GM19438 (cell line): Measurements from ENCODE around the gene DNAJB5.
"Not testable (repeated sequence)": the region's sequence is repeated elsewhere in the genome, so short reads cannot be mapped to it uniquely, and the experiment has no call there.

Experiments used
- ATAC-seq: cut with Tn5 transposase; IDR thresholded peaks from one replicate; pipeline ENCODE4 v1.9.1; 2021; ENCODE audit warnings: low read depth; ENCODE audit not compliant: unreplicated experiment

DNAJB5 gene

DNA sequence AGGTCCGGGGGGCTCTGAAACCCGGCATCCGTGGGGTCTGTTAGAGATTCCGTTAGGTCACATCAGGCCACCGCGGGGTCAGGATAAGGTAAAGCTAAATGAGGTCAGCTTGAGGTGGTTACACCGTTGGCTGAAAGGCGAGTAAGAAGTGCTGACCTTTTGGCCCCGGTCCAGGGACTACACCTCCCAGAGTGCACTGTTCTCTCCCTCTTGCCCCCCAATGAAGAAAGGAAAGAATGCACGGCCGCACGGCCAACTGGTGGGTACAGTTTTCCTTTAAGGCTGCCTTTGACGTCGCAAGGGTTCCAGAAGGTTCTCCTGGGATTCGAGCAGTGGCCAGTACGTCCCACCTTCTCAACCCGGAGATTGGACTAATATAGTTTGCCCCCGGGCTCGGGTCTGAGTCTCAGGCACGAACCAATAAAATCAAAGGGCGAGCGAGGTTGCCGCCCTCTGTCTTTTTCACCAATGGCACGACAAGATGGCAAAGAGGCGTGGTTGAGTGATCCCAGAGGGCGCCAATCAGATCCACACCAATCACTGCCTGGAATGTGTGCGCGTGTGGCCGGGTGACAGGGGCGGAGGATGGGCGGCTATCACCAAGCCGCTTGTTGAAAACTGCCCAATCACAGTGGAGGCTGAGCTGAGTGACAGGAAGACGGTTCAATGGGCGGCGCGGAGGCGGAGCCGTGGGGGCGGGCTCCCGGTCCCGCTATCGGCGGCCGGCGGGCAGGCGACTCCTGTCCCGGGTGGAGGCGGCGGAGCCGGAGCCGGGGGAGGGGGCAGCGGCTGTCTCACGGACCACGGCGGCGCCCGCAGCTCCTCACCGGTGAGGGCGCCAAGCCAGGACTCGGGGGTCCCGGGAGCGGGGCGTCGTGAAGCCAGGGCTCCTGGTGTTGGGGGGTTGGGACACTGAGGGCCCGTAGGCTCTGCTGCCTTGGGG, at the start of gene DNAJB5:
TSS of gene DNAJB5 (plus strand) at position 743 of the 943 bp plus-strand sequence. CDS start 886 bp downstream, outside the sequence.
- peak; percentile 88 for ATAC-seq

DNA sequence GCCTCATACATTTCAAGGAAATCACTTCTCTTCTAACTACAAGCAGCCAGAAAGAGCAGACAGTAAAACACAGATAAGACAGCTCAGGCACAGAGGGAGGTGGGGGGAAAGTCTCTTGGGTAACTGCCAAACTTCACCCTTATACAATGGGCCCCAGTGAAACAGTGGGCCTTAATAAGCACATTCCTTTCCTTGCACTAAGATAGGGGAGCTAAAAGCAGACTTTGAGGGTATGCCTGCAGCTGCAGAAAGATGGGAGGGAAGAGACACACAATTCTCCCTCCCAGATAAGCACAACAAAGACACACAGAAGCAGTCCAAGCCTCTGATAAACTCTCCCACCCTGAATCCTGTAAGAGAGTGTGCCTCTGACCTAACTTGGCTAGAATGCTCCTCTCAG, 49.6 kb upstream of the DNAJB5 start:
- not testable (repeated sequence) for ATAC-seq

DNA sequence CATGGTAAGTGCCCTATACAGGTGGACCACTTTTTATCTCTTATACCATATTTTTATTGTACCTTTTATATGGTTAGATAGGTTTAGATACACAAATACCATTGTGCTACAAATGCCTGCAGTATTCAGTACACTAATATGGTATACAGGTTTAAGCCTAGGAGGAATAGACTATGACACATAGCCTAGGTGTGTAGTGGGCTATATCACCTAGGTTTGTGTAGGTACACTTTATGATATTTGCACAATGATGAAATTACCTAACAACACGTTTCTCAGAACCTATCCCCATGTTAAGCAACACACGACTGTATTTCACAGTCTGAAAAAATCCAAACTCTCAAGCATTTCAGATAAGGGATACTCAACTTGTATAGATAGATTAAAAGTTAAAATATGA, 41.1 kb upstream of the DNAJB5 start:
- no peak for ATAC-seq

DNA sequence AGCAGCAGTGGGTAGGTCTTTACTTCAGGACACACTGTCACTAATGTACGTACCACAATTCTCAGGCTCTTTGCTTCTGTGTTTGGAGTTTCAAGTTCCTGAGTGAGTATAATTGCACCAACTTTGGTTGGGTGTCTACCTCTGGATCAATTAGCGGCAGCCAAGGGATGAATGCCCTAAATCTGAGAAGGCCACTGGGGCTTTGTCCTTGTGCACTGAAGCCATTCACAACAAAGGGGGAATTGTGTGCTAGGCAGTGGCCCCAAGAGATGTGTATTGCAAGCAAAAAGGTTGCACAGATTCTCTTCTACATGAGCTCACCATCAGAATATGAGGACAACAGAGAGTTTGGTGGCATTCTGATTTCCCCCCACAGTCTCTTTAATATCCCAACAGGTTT, 35.3 kb upstream of the DNAJB5 start:
- ATAC-seq = no peak

DNA sequence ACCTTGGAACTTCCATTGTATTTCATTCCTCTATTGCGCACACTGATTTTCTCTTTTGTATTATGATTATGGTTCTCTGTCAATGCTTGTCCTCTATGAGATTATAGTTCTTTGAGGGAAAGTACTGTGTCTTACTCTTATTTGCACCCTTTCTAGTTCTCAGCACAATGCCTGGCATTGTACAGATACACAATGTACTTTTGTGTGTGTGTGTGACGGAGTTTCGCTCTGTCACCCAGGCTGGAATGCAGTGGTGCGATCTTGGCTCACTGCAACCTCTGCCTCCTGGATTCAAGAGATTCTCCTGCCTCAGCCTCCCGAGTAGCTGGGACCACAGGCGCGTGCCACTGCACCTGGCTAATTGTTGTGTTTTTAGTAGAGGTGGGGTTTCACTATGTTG, 33.5 kb upstream of the DNAJB5 start:
- ATAC-seq = not testable (repeated sequence)

DNA sequence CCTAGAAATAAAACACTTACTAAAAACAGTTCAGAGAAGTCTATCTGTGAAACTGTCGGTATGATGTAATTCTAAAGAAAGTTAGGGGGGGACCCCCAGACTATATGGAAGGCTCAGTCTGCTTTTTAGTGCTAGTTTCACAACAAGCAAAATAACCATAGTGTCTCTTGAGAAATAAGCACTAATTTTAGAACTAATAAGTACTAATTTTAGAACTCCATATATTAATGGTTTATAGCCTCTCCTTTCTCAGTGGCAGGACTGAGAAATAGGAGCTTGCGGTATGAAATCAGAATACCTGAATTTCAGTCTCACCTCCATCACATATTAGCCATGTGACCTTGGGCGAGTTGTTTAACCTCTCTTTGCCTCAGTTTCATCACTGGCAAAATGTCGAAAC, 32.9 kb upstream of the DNAJB5 start:
- ATAC-seq = no peak

DNA sequence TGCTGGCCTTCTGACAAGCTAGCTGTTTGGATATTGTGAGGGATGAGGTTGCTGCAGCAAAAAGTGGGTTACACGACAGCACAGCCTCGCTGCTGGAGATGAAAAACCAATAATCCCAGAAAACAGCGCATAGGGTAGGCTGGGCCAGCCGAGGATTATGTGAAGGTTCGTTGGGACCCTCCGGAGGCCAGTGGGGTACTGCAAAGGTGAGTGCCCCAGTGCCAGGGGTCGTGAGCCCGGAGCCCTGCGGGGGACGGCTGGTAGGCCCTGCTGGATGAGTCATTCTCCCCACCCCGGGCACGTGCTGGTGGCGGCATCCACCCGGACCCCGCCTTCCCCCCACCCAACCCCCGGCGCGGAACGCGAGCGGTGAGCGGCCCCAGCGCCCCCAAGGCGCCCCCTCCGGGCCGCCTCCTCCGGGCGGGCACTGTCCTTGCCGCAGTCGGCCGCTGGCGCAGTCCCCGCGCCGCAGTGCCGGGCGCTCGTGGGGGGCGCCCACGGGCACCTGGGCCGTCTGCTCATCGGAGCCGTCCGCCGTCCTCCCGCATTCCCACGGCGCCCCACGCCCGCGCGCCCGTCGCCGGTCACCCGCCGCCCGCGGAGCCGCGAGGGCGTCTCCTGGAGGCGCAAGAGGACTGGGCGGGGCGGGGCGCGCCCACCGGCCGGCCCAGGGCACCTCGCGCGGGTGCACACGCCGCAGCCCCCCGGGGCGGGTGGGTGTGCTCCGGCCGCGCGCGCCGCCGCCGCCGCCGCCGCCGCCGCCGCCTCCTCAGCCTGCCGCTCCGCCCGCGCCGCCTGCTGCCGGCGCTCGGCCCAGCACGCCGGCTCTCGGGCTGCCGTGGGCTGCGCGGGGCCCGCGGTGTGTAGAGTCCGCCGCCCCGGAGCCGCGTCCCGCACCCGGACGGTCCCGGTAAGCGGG, 31.8 kb upstream of the DNAJB5 start, which contains the start of gene PHF24:
TSS of gene PHF24 (plus strand) at position 794 of the 919 bp plus-strand sequence. CDS start 13,014 bp downstream, outside the sequence.
- no peak for ATAC-seq

DNA sequence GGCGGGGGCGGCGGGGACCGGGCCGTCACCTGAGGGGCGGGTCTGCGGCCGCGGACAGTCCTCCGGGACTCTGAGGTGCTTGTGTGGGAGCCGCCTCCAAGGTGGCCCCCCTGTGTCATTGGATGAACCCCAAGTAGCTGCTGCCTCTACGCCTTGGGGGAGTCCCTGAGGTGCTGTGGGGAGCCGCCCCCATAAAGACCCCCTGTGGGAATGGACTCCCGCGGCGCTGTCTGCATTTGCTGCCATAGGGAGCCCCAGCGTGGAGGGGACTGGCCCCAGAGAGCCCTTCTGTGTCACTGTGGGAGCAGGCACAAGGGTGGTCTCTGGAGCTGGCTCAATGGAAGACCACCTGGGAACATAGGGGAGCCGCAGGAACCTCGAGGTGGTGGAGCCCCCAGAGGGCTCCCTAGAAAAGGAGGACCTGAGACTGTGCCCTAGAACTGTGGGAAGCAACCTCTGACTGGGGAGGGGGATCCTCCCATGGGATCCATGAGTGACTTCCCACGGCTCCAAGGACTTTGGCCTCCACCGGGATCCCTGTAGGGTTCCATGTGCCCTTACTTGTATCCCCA, 31.0 kb upstream of the DNAJB5 start:
- no peak for ATAC-seq

DNA sequence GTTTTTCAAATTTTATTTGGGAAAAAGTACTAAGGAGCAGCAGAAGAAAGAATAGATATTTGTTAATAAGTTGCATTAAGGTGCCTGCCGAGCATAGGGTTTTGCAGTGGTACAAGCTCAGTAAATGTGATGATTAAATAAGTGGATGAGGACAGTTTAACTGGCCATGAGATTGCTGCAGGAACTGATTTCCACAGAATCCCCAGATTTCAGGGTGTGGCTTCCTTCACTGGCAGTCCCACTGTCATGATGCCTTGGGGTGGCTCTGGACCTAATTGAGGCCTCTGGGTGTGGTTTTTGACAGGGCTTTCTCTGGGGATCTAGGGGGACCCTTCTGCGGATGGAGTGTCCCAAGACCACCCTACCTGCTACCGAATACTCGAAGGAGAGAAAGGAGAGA, 30.1 kb upstream of the DNAJB5 start:
- ATAC-seq = no peak

DNA sequence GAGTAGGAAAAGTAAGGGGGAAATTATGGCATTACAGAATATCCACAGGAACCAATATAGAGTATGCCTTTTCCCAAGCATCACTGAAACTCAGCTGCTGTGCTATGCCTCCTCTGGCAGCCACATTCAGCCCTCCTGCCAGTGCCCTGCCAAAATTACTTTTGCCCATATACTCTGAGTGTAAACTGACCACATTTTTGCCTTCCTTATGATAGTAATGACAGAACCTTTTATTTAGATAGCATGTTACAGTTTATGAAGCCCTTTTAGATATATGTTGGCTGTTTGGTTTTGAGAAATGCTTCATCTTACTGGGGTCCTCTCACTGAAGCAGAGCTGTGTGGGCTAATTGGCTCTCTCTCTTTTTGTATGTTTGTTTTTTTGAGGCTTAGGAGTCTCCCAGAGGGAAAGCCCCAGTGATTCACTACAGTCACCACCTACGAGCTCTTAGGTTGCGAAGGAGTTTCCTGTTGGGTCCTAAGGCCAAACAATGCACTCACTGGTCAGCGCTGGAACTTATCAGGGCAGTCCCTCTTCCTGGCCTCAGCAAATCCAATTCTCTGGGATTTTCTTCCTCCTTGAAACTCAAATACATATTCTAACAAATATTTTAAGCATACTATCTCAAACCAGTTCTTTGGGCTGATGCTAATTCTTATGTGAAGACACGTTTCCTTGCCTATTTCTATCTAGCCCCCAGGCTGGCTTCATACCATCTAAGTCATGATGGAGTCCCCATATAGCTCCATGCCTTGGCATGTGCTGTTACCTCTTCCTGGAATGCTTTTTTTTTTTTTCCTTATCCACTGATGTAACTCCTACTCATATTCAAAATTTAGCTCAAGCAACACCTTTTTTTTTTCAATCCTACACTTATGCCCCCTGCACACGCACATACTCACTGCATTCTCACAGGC, 27.7 kb upstream of the DNAJB5 start:
- ATAC-seq = no peak

DNA sequence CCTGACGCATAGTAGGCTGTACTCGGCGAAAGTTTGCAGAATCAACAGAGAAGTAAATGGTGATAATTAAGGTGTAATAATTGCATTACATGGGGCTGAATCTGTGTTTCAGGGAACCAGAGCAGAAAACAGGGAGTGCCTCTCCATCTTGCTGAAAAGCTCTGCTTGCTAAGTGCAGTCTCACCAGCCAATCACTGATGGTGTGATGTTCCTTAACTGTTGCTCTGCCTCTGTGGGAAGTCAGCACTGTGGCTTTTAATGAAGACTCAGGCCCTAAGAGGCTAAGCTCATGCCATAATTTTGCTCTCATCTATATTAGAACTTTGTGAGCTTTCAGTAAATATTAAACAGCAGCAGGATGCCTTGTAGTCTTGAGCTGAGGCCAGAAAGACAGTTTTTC, 27.0 kb upstream of the DNAJB5 start:
- ATAC-seq = no peak

DNA sequence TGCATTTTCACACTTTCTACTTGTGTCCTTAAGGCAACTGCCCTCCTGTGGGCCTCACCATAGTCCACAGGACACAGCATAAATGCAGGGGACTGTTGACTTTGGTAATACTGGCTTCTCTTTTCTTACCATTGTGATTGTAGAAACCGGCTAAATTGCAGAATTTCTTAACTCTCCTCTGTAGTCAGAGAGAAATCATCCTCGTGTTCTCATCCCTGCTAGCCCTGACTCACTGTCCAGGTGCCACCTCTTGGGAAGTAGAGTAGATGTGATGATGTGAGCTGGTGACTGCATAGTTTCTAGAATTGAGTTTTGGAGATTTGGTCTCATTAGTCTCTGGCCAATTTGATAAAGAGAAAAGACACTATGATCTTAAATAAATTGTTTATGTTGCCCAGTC, 26.0 kb upstream of the DNAJB5 start:
- ATAC-seq = no peak

DNA sequence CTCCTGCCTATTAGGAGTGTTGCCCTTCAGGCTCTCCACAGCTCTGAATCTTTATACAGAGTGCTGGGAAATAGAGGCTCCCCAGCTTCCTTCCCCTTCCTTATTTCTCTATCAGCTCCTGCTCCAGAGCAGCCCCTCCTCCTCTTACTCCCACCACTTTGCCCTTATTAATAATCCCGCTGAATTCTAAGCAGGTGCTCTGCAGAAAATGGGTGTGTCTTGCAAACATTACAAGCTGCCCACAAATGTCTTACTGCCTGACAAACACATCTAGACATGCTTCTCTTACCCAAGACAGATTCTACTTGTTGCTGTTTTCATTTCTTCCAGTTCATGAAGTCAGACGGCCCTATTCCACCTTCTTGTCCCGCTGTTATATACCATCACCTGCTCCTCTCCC, 25.1 kb upstream of the DNAJB5 start:
- ATAC-seq = no peak

DNA sequence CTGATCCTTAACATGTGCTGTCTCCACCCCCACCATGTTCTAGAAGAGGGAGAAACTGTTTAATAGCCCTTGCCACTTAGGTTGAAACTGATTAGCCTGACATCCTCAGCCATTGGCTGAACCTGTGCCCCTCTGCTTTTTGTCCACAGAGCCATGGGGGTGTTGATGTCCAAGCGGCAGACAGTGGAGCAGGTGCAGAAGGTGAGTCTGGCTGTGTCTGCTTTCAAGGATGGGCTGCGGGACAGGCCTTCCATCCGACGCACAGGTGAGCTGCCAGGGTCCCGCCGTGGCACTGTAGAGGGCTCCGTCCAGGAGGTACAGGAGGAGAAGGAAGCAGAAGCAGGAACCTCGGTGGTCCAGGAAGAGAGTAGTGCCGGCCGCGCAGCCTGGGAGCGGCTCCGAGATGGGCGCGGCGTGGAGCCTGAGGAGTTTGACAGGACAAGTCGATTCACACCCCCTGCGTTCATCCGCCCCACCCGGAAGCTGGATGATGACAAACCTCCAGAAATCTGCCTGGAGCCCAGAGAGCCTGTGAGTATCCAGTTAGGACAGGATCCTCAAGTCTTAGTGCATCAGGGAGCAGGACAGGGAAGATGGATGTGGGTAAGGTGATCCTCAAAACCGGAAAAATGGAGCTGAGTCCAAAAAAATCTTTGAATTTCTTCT, 18.3 kb upstream of the DNAJB5 start:
- ATAC-seq = no peak

DNA sequence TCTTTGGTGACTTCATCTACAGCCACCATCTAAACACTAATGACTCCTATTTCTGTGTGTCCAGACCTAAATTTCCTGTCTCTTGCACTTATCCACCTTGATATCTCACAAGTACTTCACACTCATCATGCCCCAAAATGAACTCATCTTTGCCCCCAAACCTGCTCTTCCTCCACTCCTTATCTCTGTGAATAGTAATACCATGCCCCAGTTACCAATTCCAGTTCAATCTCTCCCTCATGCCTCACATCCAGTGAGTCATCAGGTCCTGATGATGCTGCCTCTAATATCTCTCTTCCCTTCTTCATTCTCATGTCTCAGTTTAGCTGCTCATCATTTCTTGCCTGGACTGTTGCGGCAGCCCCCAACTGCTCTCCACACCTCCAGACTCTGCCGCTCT, 14.9 kb upstream of the DNAJB5 start:
- ATAC-seq = no peak

DNA sequence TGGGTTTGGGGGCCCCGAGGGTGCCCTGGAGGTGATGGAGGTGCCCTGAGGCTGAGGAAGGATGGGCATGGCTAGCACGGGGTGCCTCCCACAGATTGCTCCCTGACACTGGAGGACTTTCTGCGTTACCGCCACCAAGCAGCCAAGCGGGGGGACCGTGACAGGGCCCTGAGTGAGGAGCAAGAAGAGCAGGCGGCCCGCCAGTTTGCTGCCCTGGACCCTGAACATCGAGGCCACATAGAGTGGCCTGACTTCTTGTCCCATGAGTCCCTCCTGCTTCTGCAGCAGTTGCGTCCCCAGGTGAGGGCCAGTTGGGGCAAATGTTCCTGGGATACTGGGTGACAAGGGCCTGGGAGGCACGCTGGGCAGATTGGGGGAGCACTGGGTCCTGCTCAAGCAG, 13.1 kb upstream of the DNAJB5 start:
- no peak for ATAC-seq

DNA sequence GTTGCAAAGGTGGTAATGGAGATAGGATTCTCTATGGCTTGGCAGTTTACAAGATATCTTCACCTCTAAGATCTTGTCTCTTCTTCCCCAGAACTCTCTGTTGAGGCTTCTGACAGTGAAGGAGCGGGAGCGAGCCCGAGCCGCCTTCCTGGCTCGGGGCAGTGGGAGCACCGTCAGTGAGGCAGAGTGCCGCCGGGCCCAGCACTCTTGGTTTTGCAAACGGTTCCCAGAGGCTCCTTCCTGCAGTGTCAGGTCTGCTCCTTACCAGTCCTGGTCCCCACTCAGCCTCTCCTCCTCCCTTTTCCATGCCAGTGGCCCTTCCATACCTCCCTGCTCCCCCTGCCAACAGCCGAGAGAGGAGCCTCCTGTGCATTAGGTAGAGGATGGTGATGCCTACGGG, 12.6 kb upstream of the DNAJB5 start:
- ATAC-seq = no peak

DNA sequence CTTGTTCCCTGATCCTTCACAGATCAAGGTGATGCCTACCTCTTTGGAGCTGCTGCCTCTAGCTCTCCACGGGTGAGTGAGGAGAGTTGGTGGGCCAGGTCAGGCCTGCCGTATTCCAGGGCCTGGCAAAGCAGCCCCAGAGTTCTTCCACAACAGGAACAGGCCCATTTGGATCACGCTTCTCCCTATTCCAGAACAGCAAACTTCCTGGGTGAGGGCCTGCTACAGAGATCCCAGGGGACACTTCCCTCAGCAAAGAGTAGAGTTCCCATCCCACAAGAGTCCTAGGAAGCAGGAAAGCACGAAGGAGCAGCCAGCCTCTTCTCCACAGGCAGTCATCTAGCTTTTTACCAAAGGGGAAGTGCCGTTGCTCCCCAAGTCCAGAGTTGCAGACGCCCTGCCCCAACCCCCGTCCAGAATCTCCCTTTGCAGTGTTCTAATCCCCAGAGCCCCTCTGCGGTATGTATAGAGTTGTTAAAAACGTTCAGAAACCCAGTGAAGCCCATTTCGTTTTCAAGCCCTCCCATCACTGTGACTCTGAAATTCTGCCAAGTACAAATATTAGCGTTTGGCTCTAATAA, 9.3 kb upstream of the DNAJB5 start:
- no peak for ATAC-seq

DNA sequence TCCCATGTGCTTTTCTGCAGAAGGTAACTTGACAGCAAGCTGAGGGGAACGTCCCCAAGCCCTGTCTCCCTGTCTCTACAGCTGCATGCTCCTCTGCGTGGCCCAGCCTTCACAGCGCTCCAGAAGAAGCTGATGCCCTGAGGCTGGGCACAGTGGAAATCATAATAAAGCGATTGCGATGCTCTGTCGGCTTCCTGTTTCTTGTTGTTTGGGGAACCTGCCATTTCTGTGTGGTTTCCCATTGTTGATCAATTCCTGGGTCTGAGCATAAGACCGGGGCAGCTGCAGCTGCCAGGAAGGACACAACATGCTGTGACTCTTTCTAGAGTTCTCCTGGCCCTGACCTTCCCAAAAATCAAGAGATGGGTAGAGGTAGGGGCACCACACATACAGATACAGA, 7.2 kb upstream of the DNAJB5 start:
- no peak for ATAC-seq
